D341Med (cell line): ENCODE results near the gene PRRC2A.

ENCODE experiments used
- DNase-seq: peaks from one replicate; pipeline ENCODE4 v3.0.0; 2012; ENCODE audit warnings: low spot score

The PRRC2A gene

DNA sequence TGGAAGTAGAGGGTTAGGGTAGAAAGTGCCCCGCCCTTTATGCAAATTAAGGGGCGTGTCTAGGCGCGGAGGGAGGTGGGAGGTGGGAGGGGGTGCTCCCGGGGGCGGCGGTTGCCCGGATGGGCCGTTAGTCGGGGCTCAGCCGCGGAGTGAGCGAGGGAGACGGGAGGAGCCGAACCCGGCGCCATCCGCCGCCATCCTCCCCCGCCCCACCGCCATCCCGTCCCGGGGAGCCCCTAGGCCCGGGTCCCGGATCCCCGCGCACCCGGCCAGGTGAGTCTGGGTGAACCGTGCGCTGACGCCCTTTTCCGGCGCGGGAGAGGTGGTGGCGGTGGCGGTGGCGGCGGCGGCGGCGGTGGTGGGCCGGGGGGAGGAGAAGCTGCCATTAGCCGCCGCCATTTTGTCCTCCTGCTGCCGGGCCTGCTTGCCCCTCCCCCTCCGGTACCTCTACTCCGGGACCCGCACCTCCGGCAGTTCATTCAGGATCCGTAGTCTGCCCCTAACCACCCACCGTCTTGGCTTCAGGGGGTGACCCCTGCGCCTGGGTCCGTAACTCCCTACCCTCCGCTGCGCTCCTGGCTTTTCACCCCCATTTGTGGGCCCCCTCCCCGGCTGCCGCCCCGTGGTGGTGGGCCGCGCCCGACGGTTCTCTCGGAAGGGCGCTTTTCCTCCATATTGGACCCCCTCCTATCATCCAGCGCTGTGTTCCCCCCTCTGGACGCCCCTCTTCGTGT is at the start of gene PRRC2A:
PRRC2A (plus strand) TSS at position 130 of the 734 bp plus-strand sequence. CDS start 2,075 bp downstream, outside the sequence.
- peak; percentile 96 for DNase-seq

- no peak for DNase-seq
Measured at GRCh38 chr6:31572041-31572911, 48.2 kb upstream of the PRRC2A start, which contains the start of gene LTA. Gene LTA, plus strand, starts transcription at chr6:31572289. Its CDS starts 454 bp downstream, at chr6:31572743.

DNA sequence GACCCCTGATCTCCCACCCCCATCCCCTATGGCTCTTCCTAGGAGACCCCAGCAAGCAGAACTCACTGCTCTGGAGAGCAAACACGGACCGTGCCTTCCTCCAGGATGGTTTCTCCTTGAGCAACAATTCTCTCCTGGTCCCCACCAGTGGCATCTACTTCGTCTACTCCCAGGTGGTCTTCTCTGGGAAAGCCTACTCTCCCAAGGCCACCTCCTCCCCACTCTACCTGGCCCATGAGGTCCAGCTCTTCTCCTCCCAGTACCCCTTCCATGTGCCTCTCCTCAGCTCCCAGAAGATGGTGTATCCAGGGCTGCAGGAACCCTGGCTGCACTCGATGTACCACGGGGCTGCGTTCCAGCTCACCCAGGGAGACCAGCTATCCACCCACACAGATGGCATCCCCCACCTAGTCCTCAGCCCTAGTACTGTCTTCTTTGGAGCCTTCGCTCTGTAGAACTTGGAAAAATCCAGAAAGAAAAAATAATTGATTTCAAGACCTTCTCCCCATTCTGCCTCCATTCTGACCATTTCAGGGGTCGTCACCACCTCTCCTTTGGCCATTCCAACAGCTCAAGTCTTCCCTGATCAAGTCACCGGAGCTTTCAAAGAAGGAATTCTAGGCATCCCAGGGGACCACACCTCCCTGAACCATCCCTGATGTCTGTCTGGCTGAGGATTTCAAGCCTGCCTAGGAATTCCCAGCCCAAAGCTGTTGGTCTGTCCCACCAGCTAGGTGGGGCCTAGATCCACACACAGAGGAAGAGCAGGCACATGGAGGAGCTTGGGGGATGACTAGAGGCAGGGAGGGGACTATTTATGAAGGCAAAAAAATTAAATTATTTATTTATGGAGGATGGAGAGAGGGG is 47.0 kb upstream of the PRRC2A start:
- no peak for DNase-seq

DNA sequence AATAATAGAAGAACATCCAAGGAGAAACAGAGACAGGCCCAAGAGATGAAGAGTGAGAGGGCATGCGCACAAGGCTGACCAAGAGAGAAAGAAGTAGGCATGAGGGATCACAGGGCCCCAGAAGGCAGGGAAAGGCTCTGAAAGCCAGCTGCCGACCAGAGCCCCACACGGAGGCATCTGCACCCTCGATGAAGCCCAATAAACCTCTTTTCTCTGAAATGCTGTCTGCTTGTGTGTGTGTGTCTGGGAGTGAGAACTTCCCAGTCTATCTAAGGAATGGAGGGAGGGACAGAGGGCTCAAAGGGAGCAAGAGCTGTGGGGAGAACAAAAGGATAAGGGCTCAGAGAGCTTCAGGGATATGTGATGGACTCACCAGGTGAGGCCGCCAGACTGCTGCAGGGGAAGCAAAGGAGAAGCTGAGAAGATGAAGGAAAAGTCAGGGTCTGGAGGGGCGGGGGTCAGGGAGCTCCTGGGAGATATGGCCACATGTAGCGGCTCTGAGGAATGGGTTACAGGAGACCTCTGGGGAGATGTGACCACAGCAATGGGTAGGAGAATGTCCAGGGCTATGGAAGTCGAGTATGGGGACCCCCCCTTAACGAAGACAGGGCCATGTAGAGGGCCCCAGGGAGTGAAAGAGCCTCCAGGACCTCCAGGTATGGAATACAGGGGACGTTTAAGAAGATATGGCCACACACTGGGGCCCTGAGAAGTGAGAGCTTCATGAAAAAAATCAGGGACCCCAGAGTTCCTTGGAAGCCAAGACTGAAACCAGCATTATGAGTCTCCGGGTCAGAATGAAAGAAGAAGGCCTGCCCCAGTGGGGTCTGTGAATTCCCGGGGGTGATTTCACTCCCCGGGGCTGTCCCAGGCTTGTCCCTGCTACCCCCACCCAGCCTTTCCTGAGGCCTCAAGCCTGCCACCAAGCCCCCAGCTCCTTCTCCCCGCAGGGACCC is 46.1 kb upstream of the PRRC2A start:
- DNase-seq = no peak

DNA sequence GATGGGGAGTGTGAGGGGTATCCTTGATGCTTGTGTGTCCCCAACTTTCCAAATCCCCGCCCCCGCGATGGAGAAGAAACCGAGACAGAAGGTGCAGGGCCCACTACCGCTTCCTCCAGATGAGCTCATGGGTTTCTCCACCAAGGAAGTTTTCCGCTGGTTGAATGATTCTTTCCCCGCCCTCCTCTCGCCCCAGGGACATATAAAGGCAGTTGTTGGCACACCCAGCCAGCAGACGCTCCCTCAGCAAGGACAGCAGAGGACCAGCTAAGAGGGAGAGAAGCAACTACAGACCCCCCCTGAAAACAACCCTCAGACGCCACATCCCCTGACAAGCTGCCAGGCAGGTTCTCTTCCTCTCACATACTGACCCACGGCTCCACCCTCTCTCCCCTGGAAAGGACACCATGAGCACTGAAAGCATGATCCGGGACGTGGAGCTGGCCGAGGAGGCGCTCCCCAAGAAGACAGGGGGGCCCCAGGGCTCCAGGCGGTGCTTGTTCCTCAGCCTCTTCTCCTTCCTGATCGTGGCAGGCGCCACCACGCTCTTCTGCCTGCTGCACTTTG is 45.1 kb upstream of the PRRC2A start, which contains the start of gene TNF:
TNF (plus strand) TSS at position 231 of the 567 bp plus-strand sequence; CDS start at position 408, 177 bp downstream.
- no peak for DNase-seq

- no peak for DNase-seq
Measured at GRCh38 chr6:31575952-31576685, 44.4 kb upstream of the PRRC2A start.

GRCh38 chr6:31576897-31577578 is 43.5 kb upstream of the PRRC2A start:
- DNase-seq = no peak

DNA sequence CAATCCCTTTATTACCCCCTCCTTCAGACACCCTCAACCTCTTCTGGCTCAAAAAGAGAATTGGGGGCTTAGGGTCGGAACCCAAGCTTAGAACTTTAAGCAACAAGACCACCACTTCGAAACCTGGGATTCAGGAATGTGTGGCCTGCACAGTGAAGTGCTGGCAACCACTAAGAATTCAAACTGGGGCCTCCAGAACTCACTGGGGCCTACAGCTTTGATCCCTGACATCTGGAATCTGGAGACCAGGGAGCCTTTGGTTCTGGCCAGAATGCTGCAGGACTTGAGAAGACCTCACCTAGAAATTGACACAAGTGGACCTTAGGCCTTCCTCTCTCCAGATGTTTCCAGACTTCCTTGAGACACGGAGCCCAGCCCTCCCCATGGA is 42.9 kb upstream of the PRRC2A start:
- DNase-seq = no peak

GRCh38 chr6:31578184-31579118 is 42.1 kb upstream of the PRRC2A start:
- no peak for DNase-seq

- DNase-seq = no peak
Measured at GRCh38 chr6:31579119-31579505, 41.4 kb upstream of the PRRC2A start.

GRCh38 chr6:31579546-31580437 is 40.7 kb upstream of the PRRC2A start:
- DNase-seq = no peak

DNA sequence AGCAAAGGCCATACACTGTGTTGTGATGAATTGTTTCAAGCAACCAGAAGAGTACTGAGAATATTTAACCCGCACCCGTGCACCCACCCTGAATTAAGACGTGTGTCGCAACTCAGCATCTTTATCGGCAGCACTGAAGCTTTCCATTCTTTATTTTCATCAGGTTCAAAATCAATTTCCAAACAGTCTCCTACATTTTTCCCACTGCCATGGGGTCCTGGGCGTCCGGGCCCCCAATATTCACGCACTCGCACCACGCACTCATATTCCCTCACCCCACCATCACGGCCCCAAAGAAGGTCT is 40.1 kb upstream of the PRRC2A start:
- no peak for DNase-seq

DNA sequence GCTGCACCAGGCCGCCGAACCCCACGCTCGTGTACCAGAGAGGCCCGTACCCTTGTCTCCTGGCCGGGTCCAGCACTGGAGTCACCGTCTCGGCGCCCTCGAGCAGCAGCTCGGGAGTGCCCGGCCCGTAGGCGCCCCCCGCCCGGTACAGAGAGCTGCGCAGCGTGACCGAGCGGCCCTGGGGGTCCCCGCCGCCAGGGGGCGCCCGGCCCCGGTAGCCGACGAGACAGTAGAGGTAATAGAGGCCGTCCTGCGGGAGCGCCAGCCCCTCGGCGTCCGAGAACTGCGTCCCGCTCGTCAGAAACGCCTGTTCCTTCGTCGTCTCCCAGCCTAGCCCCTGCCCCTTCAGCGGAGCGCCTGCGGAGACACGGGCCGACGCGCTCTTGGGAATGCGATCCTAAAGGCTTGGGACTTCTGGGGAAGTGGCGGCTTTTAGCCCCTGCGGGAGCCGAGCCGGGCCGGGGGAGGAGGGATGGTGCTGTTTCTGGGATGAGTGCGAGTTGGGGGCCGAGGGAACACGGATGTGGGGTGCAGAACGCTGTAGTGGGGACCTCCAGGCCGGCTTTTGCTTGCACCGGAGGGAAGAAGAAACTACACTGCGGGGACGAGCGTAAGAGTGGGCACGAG is 39.6 kb upstream of the PRRC2A start:
- DNase-seq = peak; percentile 97

- DNase-seq = no peak
Measured at GRCh38 chr6:31581434-31582229, 38.9 kb upstream of the PRRC2A start.

GRCh38 chr6:31582230-31582643 is 38.3 kb upstream of the PRRC2A start, which contains the start of gene LTB:
Gene LTB, minus strand, starts transcription at chr6:31582424. Its CDS starts 7 bp downstream, at chr6:31582417.
- DNase-seq = no peak

GRCh38 chr6:31585491-31585890 is 35.0 kb upstream of the PRRC2A start:
- DNase-seq = no peak
